NCI-H1436 (cell line): Measurements from ENCODE around the gene NEIL1.
"Not testable (repeated sequence)": the region's sequence is repeated elsewhere in the genome, so short reads cannot be mapped to it uniquely, and the experiment has no call there.

Experiments
- DNase-seq: peaks from one replicate; lab custom pipeline; 2025; lab: John Stamatoyannopoulos, UW

NEIL1 gene

DNA sequence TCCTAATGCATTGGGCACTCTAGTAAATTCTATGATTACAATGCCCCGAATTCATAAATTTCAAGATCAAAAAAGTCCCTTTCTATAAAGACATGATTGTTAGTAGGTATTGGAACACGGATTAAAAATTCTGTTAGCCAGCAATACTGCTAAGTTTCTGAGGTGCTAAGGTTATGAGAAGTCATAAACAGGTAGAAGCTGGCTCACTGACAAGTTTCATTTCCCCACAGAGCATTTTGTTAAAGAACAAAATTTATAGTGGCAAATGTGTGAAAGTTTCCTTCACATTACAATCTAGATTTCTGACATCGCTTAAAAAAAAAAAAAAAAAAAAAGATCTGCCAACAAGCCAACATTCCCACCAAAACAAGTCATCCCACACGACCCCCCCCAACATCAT lies 33.9 kb downstream of the NEIL1 start:
- DNase-seq = no peak

DNA sequence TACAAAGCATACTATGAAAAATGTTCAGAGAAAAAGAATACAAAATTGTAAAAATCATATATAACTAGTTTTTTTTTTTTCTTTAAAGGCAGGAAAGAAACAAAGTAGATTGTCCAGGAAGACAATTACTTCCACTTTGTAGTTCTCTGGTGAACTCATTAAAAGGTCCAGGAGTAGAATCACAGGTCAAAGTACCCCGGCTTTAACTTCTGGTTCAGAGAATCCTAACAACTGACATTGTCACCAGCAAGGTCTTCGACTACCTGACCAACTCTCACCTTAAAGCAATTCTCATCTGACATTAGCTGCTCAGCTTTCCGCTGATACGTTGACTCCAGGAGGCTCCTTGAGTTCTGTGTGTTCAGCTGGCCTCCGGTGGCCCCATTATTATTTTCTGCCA lies 37.1 kb downstream of the NEIL1 start:
- not testable (repeated sequence) for DNase-seq

DNA sequence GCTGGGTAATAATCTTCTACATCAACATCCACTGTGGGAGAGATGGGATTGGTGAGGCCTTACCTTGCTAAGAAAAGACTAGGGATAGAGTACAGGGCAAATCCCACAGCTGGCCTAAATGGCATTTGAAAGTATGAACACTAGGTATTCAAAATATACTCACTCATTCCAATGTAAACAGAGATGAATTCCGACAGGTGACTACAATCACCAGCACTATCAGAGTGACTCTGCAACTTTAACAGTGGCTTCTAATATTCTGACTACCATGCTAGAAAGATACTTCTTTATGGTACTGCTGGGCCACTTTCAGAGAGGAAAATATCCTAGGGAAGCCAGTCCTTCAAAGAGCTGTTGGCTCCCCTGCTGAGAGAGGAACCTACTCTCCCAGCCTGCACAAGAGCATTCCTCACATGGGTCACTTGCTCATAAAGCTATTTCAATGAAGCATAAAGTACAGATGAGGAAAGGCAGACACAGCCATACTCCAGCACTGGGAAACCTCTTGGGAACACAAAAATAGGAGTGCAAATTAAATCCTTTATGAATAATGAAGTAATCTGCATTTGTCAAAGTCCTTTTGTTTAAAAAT lies 43.0 kb downstream of the NEIL1 start:
- DNase-seq = no peak

DNA sequence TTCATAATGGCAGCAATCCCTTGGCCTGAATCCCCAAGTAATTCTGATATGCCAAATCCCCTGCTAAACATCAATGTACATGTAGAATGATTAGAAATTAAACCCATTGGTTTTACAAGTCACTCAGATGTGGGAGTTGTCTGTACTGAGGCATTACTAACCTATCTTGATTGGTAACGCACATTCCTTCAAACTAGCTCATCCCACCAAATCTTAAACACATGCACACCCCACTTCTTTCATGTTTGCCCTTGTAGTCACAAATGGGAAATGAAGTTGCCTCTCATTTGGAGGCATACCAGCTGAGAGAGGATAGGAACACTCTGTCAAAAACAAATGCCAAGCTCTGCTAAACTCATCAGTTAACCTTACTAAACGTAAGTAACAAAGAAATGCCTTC lies 50.7 kb downstream of the NEIL1 start:
- no peak for DNase-seq

DNA sequence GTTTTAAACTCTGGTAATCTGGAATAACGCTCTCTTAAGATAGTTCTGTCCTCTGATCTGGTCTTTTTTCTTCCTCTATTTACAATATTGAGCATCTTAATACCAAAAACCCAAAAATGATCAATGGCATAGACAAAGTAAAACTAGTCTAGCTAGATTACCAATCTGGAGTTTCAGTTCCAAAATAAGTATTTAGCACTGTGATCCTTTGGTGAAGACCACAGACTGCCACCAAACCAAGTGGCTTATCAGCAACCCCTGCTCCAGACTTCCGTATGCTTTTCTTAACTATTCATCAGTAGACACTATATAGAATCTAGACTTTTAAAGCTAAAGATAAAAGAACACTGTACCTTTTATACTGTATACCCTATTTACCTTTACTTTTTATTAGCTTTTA lies 57.1 kb downstream of the NEIL1 start:
- no peak for DNase-seq
